Kidney (tissue), 14 donors: ENCODE results near the gene RBPMS2. TPM values are rescaled to one million over a fixed set of nuclear protein-coding genes. Genes with fewer than 3 reads are reported as not detected.

Experiments
- DNase-seq, 5 donors: peaks; one replicate each; pipeline ENCODE4 v3.0.0-alpha.2; 2013 to 2020
- FAIRE-seq: peaks from 2 replicates; lab custom pipeline; 2012; peaks lifted over from hg19 to GRCh38; lab: Jason Lieb, UNC
- H3K27ac ChIP-seq, 2 donors: one replicate each; pipeline ENCODE4 v1.7.0; 2013; ENCODE audit warnings: low read depth in 2 of 2, low read length in 2 of 2, inconsistent platforms in 1 of 2
- H3K27me3 ChIP-seq: one replicate; pipeline ENCODE4 v1.7.1; 2013; ENCODE audit warnings: low read length, inconsistent platforms; ENCODE audit not compliant: control insufficient read depth, insufficient read depth
- H3K36me3 ChIP-seq, 3 donors: one replicate each; pipeline versions ENCODE4 v1.7.0 to v1.7.1; 2013; ENCODE audit warnings: low read length in 3 of 3, control low read depth in 1 of 3, inconsistent platforms in 1 of 3; ENCODE audit not compliant: insufficient read depth in 3 of 3, control insufficient read depth in 2 of 3
- H3K4me1 ChIP-seq, 3 donors: one replicate each; pipeline versions ENCODE4 v1.7.0 to v1.7.1; 2013; ENCODE audit warnings: low read length in 3 of 3, inconsistent platforms in 1 of 3, low read depth in 1 of 3; ENCODE audit not compliant: control insufficient read depth in 2 of 3, insufficient read depth in 2 of 3
- H3K4me3 ChIP-seq, 3 donors: one replicate each; pipeline versions ENCODE4 v1.7.0 to v1.8.1; 2013; ENCODE audit warnings: low read length in 3 of 3, control low read depth in 1 of 3, inconsistent platforms in 1 of 3
- H3K9ac ChIP-seq, 3 donors: one replicate each; pipeline versions ENCODE4 v1.7.0 to v1.7.1; 2013; ENCODE audit warnings: low read length in 3 of 3, control low read depth in 1 of 3, inconsistent platforms in 1 of 3
- H3K9me3 ChIP-seq, 3 donors: one replicate each; pipeline versions ENCODE4 v1.7.0 to v1.7.1; 2013; ENCODE audit warnings: low read length in 3 of 3, control low read depth in 1 of 3, inconsistent platforms in 1 of 3; ENCODE audit not compliant: control insufficient read depth in 2 of 3, insufficient read depth in 1 of 3
- intact Hi-C: fragments of 100-400 bp; cut with DNase I; formaldehyde crosslinking; loops from one replicate; pipeline ENCODE4 v1.11.1; 2022
- polyA plus RNA-seq: library from polyadenylated mRNA; stranded (reverse); fragments of 350-450 nt; fragmentation: Illumina TruSeq; extraction: RNeasy Lipid Tissue Mini Kit (QIAGEN cat#74804); gene quantifications from one replicate; pipeline ENCODE4 v1.2.3, GENCODE V29; 2014; ENCODE audit warnings: low read depth, low replicate concordance; ENCODE audit not compliant: insufficient read depth
- total RNA-seq: library from RNA; stranded (reverse); fragmentation: NEBNext Ultra II Directional; extraction: Animal tissue kit (Norgen Biotek cat#: 25700); gene quantifications from one replicate; pipeline ENCODE4 v1.2.1, GENCODE V29; 2021
- TF ChIP-seq, protein P1 (sequence below): IDR thresholded peaks from 3 replicates; pipeline ENCODE4 v1.5.1; 2012; ENCODE audit warnings: mild to moderate bottlenecking, moderate library complexity, borderline replicate concordance; ENCODE audit not compliant: insufficient read depth; ENCODE audit errors: extremely low read depth
- donor health status: control.
- donor health status: control.
- donor health status: control.
- donor health status: control.
- donor health status: control.
- donor health status: DM: yes; HTN: yes; CAD: no.
- donor health status: Normal renal cell carcinoma (clear cell type).

RBPMS2 gene
- total and polyA plus RNA-seq, 2 donors from 2014 or later = 8.2 to 24.2 TPM

DNA sequence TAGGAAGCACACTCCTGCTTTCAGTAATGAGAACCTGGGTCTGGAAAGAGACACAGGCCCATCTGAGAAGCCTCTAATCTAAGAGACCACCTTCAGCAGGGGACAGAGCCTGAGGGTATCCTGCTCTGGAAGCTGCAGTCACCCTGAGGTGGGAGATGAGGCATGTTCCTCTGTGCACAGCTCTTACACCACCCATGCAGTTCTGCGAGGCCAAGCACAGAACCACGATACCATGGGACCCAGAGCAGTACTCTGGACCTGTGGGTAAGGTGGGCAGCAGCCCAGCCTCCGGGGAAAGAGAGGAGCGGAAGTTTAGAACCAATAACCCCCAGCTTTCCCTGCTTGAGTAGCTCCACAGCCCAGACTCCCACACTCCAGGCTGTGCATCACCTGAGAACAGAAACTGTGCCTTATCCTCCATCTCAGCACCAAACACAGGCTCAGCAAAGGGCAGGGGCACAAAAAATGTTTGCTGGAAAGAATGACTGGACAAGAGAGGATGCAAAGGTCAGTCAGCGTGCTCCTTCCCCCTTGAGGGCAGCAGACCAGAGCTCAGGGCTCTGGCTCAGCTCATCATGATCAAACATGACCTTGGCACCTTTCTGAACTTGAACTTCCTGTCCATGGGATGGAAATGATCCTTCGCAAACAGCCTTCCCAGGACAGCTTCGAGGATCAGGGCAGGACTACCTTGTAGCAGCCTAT is 43.1 kb downstream of the RBPMS2 start:
- Histone ChIP-seq H3K4me1 (peaks cover 0 to 9% (median 0%) of the 10 kb centered on the region in 3 donors), H3K36me3 (no peaks in the 10 kb centered on the region), H3K27me3 (no peaks in the 10 kb centered on the region), H3K9me3 (no peaks in the 10 kb centered on the region), H3K27ac (no peak overlapping the region), H3K9ac (no peak overlapping the region), H3K4me3 (no peak overlapping the region)
- FAIRE-seq = no peak
- intact Hi-C loops = loop anchor here (5.0 to 10.0 kb wide), 2 partner anchors 75 to 172 kb away; no protein-coding TSS in a partner anchor
- TF ChIP-seq, protein P1, sequence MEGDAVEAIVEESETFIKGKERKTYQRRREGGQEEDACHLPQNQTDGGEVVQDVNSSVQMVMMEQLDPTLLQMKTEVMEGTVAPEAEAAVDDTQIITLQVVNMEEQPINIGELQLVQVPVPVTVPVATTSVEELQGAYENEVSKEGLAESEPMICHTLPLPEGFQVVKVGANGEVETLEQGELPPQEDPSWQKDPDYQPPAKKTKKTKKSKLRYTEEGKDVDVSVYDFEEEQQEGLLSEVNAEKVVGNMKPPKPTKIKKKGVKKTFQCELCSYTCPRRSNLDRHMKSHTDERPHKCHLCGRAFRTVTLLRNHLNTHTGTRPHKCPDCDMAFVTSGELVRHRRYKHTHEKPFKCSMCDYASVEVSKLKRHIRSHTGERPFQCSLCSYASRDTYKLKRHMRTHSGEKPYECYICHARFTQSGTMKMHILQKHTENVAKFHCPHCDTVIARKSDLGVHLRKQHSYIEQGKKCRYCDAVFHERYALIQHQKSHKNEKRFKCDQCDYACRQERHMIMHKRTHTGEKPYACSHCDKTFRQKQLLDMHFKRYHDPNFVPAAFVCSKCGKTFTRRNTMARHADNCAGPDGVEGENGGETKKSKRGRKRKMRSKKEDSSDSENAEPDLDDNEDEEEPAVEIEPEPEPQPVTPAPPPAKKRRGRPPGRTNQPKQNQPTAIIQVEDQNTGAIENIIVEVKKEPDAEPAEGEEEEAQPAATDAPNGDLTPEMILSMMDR = no peak
- no peak for DNase-seq

DNA sequence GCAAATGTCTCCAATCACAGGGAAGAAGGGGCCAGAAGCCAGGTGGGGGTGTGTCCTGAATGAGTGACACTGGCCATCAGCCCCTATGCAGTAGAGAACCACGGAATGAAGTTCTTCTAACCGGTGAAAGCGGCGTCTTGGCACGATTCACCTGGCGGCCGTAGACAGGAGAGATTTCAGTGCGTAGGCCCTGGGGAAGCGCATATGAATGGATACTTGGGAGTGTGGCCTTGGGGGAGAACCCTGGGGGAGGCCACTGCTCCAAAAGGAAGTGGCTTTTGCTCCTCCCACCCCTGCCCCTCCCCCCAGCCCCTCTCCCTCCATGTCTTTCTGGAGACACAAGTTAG is 43.6 kb downstream of the RBPMS2 start:
- peak overlapping the region in 1 of 2 donors; percentile 2 for H3K27ac ChIP-seq

DNA sequence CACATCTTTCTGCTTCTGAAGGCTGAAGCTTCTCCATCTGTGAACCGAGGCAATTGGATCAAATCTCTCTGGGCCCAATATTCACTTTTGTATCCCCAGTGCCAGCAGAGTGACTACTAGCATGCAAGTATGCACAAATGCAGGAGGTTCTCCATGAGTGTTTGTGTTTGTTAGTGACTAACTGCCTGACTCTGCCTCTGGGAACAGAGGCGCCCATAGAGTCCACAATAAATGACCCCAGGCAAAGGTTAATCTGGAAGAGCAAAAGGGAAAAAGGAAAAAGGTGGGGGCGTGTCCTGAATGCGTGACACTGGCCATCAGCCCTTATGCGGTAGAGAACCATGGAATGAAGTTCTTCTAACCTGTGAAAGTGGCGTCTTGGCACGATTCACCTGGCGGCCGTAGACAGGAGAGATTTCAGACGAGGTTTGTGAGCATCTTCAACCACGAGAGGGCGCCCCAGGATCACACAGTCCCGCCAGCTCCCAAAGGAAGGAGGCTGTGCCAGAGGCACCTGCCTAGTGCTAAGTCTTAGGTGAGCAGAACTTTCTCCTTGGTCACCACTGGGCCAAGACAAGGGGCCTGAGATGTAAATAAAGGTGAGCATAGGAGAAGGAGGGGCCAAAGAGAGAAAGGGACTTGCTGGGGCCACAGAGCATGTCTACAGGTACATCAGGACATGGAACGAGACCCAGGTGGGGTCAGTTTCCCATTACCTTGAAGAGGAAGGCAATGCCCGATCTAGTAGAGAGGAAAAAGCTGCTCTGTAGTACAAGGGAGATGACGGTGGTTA is 44.2 kb downstream of the RBPMS2 start:
- FAIRE-seq = no peak
- intact Hi-C loops = loop anchor here (5.0 to 10.0 kb wide), 2 partner anchors 76 to 174 kb away; no protein-coding TSS in a partner anchor
- Histone ChIP-seq H3K36me3 (no peaks in the 10 kb centered on the region), H3K4me1 (peaks cover 0 to 9% (median 0%) of the 10 kb centered on the region in 3 donors), H3K4me3 (no peak overlapping the region), H3K9ac (no peak overlapping the region), H3K27ac (peak overlapping the region in 1 of 2 donors; percentile 2), H3K27me3 (no peaks in the 10 kb centered on the region), H3K9me3 (no peaks in the 10 kb centered on the region)
- TF ChIP-seq, protein P1 = peak; percentile 94
- peak; percentile 90 to 94 (median 91) for DNase-seq

More for the DNA sequence above, 43.6 kb downstream of the RBPMS2 start:
- DNase-seq (no peak), FAIRE-seq (no peak)
- no peaks in the 10 kb centered on the region for H3K27me3 ChIP-seq
- H3K4me3 ChIP-seq = no peak overlapping the region
- H3K9ac ChIP-seq = no peak overlapping the region
- H3K4me1 ChIP-seq = peaks cover 0 to 9% (median 0%) of the 10 kb centered on the region in 3 donors
- intact Hi-C loops = loop anchor here (5.0 to 10.0 kb wide), 2 partner anchors 76 to 173 kb away; no protein-coding TSS in a partner anchor
- H3K36me3 ChIP-seq = no peaks in the 10 kb centered on the region
- no peaks in the 10 kb centered on the region for H3K9me3 ChIP-seq
- TF ChIP-seq, protein P1 = no peak
